Naive B cell (primary cell): Measurements from ENCODE around the gene NCBP2L. TPM values are rescaled to one million over a fixed set of nuclear protein-coding genes. Genes with fewer than 3 reads are reported as not detected.
A peak's percentile ranks its signal among the peaks of the same experiment; 100 is the strongest.

Experiments used
- ATAC-seq, 2 donors: fragments of 150-1000 bp; cut with Tn5 transposase; 2 replicates each; pipeline ENCODE4 v1.10.0; 2021; ENCODE audit warnings: low read depth in 2 of 2, mild to moderate bottlenecking in 2 of 2, moderate library complexity in 2 of 2
- DNase-seq: peaks from one replicate; pipeline ENCODE4 v3.0.0; 2022
- H3K27ac Mint-ChIP-seq, 6 donors: one replicate each; pipeline ENCODE4 v1.8.0; 2020 to 2022; ENCODE audit warnings: mild to moderate bottlenecking in 6 of 6, mixed read lengths in 6 of 6, moderate library complexity in 5 of 6, inconsistent platforms in 2 of 6
- H3K27me3 Mint-ChIP-seq, 3 donors: one replicate each; pipeline ENCODE4 v1.8.0; 2021 to 2022; ENCODE audit warnings: mixed read lengths in 3 of 3, mild to moderate bottlenecking in 1 of 3
- H3K36me3 Mint-ChIP-seq, 2 donors: one replicate each; pipeline ENCODE4 v1.8.0; 2020 to 2022; ENCODE audit warnings: mixed read lengths in 2 of 2, inconsistent platforms in 1 of 2, mild to moderate bottlenecking in 1 of 2
- H3K4me1 Mint-ChIP-seq, 3 donors: one replicate each; pipeline ENCODE4 v1.8.0; 2020 to 2022; ENCODE audit warnings: mixed read lengths in 3 of 3, inconsistent platforms in 1 of 3, mild to moderate bottlenecking in 1 of 3, moderate library complexity in 1 of 3
- H3K4me3 Mint-ChIP-seq, 8 donors: one replicate each; pipeline ENCODE4 v1.8.0; 2020 to 2022; ENCODE audit warnings: mild to moderate bottlenecking in 8 of 8, mixed read lengths in 8 of 8, moderate library complexity in 8 of 8, inconsistent platforms in 2 of 8
- H3K9me3 Mint-ChIP-seq, 7 donors: one replicate each; pipeline ENCODE4 v1.8.0; 2020 to 2022; ENCODE audit warnings: mixed read lengths in 7 of 7, mild to moderate bottlenecking in 5 of 7, inconsistent platforms in 2 of 7, moderate library complexity in 1 of 7
- polyA plus RNA-seq, 6 donors: library from polyadenylated mRNA; unstranded; fragments of 300-500 nt; fragmentation: Illumina TruSeq; gene quantifications; one replicate each; pipeline ENCODE4 v1.2.3, GENCODE V29; 2021; ENCODE audit warnings: low read depth in 6 of 6

Gene NCBP2L
- polyA plus RNA-seq, 6 donors from 2014 or later: 0.15 TPM; not detected in 5

GRCh38 chrX:107760304-107761077, 17.0 kb upstream of the NCBP2L start:
- H3K4me3 Mint-ChIP-seq: no peak overlapping the region
- ATAC-seq: no peak
- no peaks in the 10 kb centered on the region for H3K27me3 Mint-ChIP-seq
- DNase-seq: no peak
- H3K4me1 Mint-ChIP-seq: no peaks in the 10 kb centered on the region
- no peaks in the 10 kb centered on the region for H3K9me3 Mint-ChIP-seq
- peak overlapping the region in 1 of 6 donors; percentile 56 for H3K27ac Mint-ChIP-seq
- peaks cover 0 to 7% of the 10 kb centered on the region in 2 donors for H3K36me3 Mint-ChIP-seq

- H3K27ac Mint-ChIP-seq: peak overlapping the region in 2 of 6 donors; percentile 35 to 72
- H3K4me3 Mint-ChIP-seq: no peak overlapping the region
- no peak for DNase-seq
- no peaks in the 10 kb centered on the region for H3K4me1 Mint-ChIP-seq
- no peaks in the 10 kb centered on the region for H3K9me3 Mint-ChIP-seq
- peaks cover 0 to 7% of the 10 kb centered on the region in 2 donors for H3K36me3 Mint-ChIP-seq
- no peaks in the 10 kb centered on the region for H3K27me3 Mint-ChIP-seq
- ATAC-seq: no peak
These were observed 13.9 kb upstream of the NCBP2L start for GRCh38 chrX:107763647-107764046.

- ATAC-seq (no peak), DNase-seq (no peak)
- no peaks in the 10 kb centered on the region for H3K27me3 Mint-ChIP-seq
- H3K4me3 Mint-ChIP-seq: no peak overlapping the region
- no peaks in the 10 kb centered on the region for H3K4me1 Mint-ChIP-seq
- no peaks in the 10 kb centered on the region for H3K9me3 Mint-ChIP-seq
- H3K27ac Mint-ChIP-seq: no peak overlapping the region
- peaks cover 0 to 7% of the 10 kb centered on the region in 2 donors for H3K36me3 Mint-ChIP-seq
These were observed 12.5 kb upstream of the NCBP2L start for GRCh38 chrX:107764845-107765608.

GRCh38 chrX:107766470-107767150, 10.9 kb upstream of the NCBP2L start:
- no peak for ATAC-seq
- H3K9me3 Mint-ChIP-seq: no peaks in the 10 kb centered on the region
- H3K27ac Mint-ChIP-seq: no peak overlapping the region
- H3K4me3 Mint-ChIP-seq: no peak overlapping the region
- H3K27me3 Mint-ChIP-seq: no peaks in the 10 kb centered on the region
- H3K36me3 Mint-ChIP-seq: peaks cover 0 to 7% of the 10 kb centered on the region in 2 donors
- DNase-seq: no peak
- H3K4me1 Mint-ChIP-seq: no peaks in the 10 kb centered on the region

- Mint-ChIP-seq H3K36me3 (no peaks in the 10 kb centered on the region), H3K9me3 (no peaks in the 10 kb centered on the region), H3K4me1 (no peaks in the 10 kb centered on the region), H3K4me3 (no peak overlapping the region), H3K27ac (peak overlapping the region in 1 of 6 donors; percentile 37), H3K27me3 (no peaks in the 10 kb centered on the region)
- DNase-seq (no peak), ATAC-seq (no peak)
These were observed 9.5 kb upstream of the NCBP2L start for GRCh38 chrX:107768051-107768450.

- Mint-ChIP-seq H3K4me3 (no peak overlapping the region), H3K36me3 (no peaks in the 10 kb centered on the region), H3K27ac (no peak overlapping the region), H3K4me1 (peaks cover 0 to 7% (median 0%) of the 10 kb centered on the region in 3 donors), H3K9me3 (no peaks in the 10 kb centered on the region), H3K27me3 (no peaks in the 10 kb centered on the region)
- DNase-seq (no peak), ATAC-seq (no peak)
These were observed 7.8 kb upstream of the NCBP2L start for GRCh38 chrX:107769581-107770317.

GRCh38 chrX:107773206-107773605, 4.3 kb upstream of the NCBP2L start:
- DNase-seq: no peak
- peak overlapping the region in 1 of 8 donors; percentile 18 for H3K4me3 Mint-ChIP-seq
- H3K4me1 Mint-ChIP-seq: peaks cover 13 to 20% (median 15%) of the 10 kb centered on the region in 3 donors
- H3K27me3 Mint-ChIP-seq: peaks cover 0 to 15% (median 0%) of the 10 kb centered on the region in 3 donors
- H3K9me3 Mint-ChIP-seq: peaks cover 0 to 2% (median 0%) of the 10 kb centered on the region in 7 donors
- ATAC-seq: no peak
- no peak overlapping the region for H3K27ac Mint-ChIP-seq
- no peaks in the 10 kb centered on the region for H3K36me3 Mint-ChIP-seq

- no peak for ATAC-seq
- Mint-ChIP-seq H3K36me3 (no peaks in the 10 kb centered on the region), H3K4me1 (peaks cover 13 to 20% (median 15%) of the 10 kb centered on the region in 3 donors), H3K9me3 (peaks cover 0 to 2% (median 0%) of the 10 kb centered on the region in 7 donors), H3K4me3 (peak overlapping the region in 5 of 8 donors; percentile 12 to 90 (median 79)), H3K27ac (peak overlapping the region in 2 of 6 donors; percentile 25 to 36), H3K27me3 (peaks cover 0 to 15% (median 0%) of the 10 kb centered on the region in 3 donors)
- no peak for DNase-seq
These were observed 3.6 kb upstream of the NCBP2L start for GRCh38 chrX:107773906-107774435.

GRCh38 chrX:107775000-107775733, 2.4 kb upstream of the NCBP2L start:
- Mint-ChIP-seq H3K27me3 (peaks cover 0 to 15% (median 0%) of the 10 kb centered on the region in 3 donors), H3K4me3 (peak overlapping the region; percentile 75 to 97 (median 90)), H3K9me3 (peaks cover 0 to 2% (median 0%) of the 10 kb centered on the region in 7 donors), H3K4me1 (peaks cover 13 to 20% (median 15%) of the 10 kb centered on the region in 3 donors), H3K27ac (peak overlapping the region in 1 of 6 donors; percentile 79), H3K36me3 (no peaks in the 10 kb centered on the region)
- ATAC-seq: peak; percentile 2 to 3
- DNase-seq: peak; percentile 4

GRCh38 chrX:107775734-107776511, 1.6 kb upstream of the NCBP2L start, which contains the start of gene TSC22D3:
TSS of gene TSC22D3 (minus strand) at chrX:107775787. CDS start at chrX:107775419, 368 bp downstream.
- ATAC-seq: peak; percentile 70 to 74
- no peaks in the 10 kb centered on the region for H3K36me3 Mint-ChIP-seq
- peak; percentile 43 for DNase-seq
- peaks cover 0 to 15% (median 0%) of the 10 kb centered on the region in 3 donors for H3K27me3 Mint-ChIP-seq
- peak within 1 kb of the TSS; percentile 79 to 97 (median 92) for H3K4me3 Mint-ChIP-seq
- peak within 1 kb of the TSS; percentile 6 to 95 (median 77) for H3K27ac Mint-ChIP-seq
- peaks cover 13 to 20% (median 15%) of the 10 kb centered on the region in 3 donors for H3K4me1 Mint-ChIP-seq
- peaks cover 0 to 2% (median 0%) of the 10 kb centered on the region in 7 donors for H3K9me3 Mint-ChIP-seq
